Measurements from ENCODE around the gene NAT10.

Gene NAT10

GRCh38 chr11:34149274-34149673 lies 43.8 kb downstream of the NAT10 start:
- no peak for DNase-seq (ENCODE audit: low read depth)

- DNase-seq (ENCODE audit: low read depth) = no peak
Observed at GRCh38 chr11:34149786-34150185, 44.4 kb downstream of the NAT10 start.

- DNase-seq (ENCODE audit: low read depth) = no peak
Observed at GRCh38 chr11:34150494-34151151, 45.2 kb downstream of the NAT10 start.

- DNase-seq (ENCODE audit: low read depth) = no peak
Observed at GRCh38 chr11:34151166-34151565, 45.7 kb downstream of the NAT10 start.

GRCh38 chr11:34151916-34152845 lies 46.8 kb downstream of the NAT10 start:
- DNase-seq (ENCODE audit: low read depth) = no peak

- DNase-seq (ENCODE audit: low read depth) = no peak
Observed at GRCh38 chr11:34154059-34154875, 48.8 kb downstream of the NAT10 start.

- no peak for DNase-seq (ENCODE audit: low read depth)
Observed at GRCh38 chr11:34155057-34155756, 49.8 kb downstream of the NAT10 start.

GRCh38 chr11:34155757-34156062 lies 50.3 kb downstream of the NAT10 start:
- no peak for DNase-seq (ENCODE audit: low read depth)

GRCh38 chr11:34157163-34157562 lies 51.7 kb downstream of the NAT10 start:
- no peak for DNase-seq (ENCODE audit: low read depth)

GRCh38 chr11:34158661-34159060 lies 53.2 kb downstream of the NAT10 start:
- DNase-seq (ENCODE audit: low read depth) = no peak

- DNase-seq (ENCODE audit: low read depth) = no peak
Observed at GRCh38 chr11:34160049-34160721, 54.8 kb downstream of the NAT10 start.

- DNase-seq (ENCODE audit: low read depth) = no peak
Observed at GRCh38 chr11:34160791-34161190, 55.4 kb downstream of the NAT10 start.

GRCh38 chr11:34161361-34161760 lies 55.9 kb downstream of the NAT10 start:
- DNase-seq (ENCODE audit: low read depth) = no peak

GRCh38 chr11:34161812-34162492 lies 56.5 kb downstream of the NAT10 start:
- peak; percentile 24 for DNase-seq (ENCODE audit: low read depth)

- DNase-seq (ENCODE audit: low read depth) = no peak
Observed at GRCh38 chr11:34162493-34162820, 57.0 kb downstream of the NAT10 start.

GRCh38 chr11:34162856-34163255 lies 57.4 kb downstream of the NAT10 start:
- no peak for DNase-seq (ENCODE audit: low read depth)

GRCh38 chr11:34165121-34165520 lies 59.7 kb downstream of the NAT10 start:
- DNase-seq (ENCODE audit: low read depth) = no peak

- DNase-seq (ENCODE audit: low read depth) = no peak
Observed at GRCh38 chr11:34165786-34166555, 60.5 kb downstream of the NAT10 start.

- DNase-seq (ENCODE audit: low read depth) = no peak
Observed at GRCh38 chr11:34166806-34167740, 61.6 kb downstream of the NAT10 start.

All from activated T-helper 9 cell treated with anti-CD3 and anti-CD28 coated beads, Interleukin-2, amount 50 U/mL, for 16 hours (primary cell).